Tibial nerve (tissue), 4 donors: ENCODE measurements around the gene POGLUT2.

Source experiments
- EP300 ChIP-seq, 2 donors: sonication (generic); formaldehyde crosslinking; IDR thresholded peaks; one replicate each; pipeline ENCODE4 v1.6.1; 2017; ENCODE audit warnings: antibody characterized with exemption in 2 of 2, mild to moderate bottlenecking in 1 of 2
- POLR2A ChIP-seq, 2 donors: fragments of 450-650 bp; IDR thresholded peaks; one replicate each; pipeline ENCODE4 v1.6.1; 2017; ENCODE audit warnings: antibody characterized with exemption in 2 of 2, mild to moderate bottlenecking in 2 of 2, moderate library complexity in 2 of 2
- TF ChIP-seq, protein P1 (sequence below), 5 experiments: fragments of 200-600 bp in 3 of 5; fragments of 450-650 bp in 2 of 5; sonication (generic) in 3 of 5; IDR thresholded peaks; one replicate each; pipeline ENCODE4 v1.5.1; 2016 to 2019; ENCODE audit warnings: antibody characterized with exemption in 5 of 5, mild to moderate bottlenecking in 3 of 5, moderate library complexity in 2 of 5

DNA sequence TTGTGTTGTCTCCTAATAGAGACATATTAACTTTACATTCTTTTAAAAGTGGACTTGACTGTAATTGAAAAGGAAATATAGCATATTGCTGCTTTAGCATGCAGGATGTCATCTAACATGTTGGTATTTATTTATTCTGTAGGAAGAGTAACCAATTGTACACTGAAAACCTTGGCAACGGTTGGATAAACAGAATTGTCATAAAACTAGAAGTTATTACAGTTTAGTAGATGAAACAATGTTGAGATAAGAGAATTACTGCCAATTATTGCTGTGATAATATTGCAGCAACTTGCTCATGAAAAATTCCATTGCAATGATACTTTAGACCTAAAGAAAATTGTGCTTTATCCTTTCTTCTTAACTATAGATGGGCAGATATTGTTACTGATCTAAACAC, 39.5 kb upstream of the POGLUT2 start:
- TF ChIP-seq POLR2A (IDR thresholded peaks at IDR 0.05) = no peak
- TF ChIP-seq, protein P1, sequence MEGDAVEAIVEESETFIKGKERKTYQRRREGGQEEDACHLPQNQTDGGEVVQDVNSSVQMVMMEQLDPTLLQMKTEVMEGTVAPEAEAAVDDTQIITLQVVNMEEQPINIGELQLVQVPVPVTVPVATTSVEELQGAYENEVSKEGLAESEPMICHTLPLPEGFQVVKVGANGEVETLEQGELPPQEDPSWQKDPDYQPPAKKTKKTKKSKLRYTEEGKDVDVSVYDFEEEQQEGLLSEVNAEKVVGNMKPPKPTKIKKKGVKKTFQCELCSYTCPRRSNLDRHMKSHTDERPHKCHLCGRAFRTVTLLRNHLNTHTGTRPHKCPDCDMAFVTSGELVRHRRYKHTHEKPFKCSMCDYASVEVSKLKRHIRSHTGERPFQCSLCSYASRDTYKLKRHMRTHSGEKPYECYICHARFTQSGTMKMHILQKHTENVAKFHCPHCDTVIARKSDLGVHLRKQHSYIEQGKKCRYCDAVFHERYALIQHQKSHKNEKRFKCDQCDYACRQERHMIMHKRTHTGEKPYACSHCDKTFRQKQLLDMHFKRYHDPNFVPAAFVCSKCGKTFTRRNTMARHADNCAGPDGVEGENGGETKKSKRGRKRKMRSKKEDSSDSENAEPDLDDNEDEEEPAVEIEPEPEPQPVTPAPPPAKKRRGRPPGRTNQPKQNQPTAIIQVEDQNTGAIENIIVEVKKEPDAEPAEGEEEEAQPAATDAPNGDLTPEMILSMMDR (IDR thresholded peaks at IDR 0.05) = no peak
- no peak for TF ChIP-seq EP300 (IDR thresholded peaks at IDR 0.05)
